Activated B cell treated with CpG ODN at 0.5 μM for 24 hours (primary cell): ENCODE data around the gene DNAH11. TPM values are rescaled to one million over a fixed set of nuclear protein-coding genes. Genes with fewer than 3 reads are reported as not detected.
"Not testable (repeated sequence)": the region's sequence is repeated elsewhere in the genome, so short reads cannot be mapped to it uniquely, and the experiment has no call there.

ENCODE experiments used
- ATAC-seq: fragments of 200-7000 bp; cut with Tn5 transposase; one replicate; pipeline ENCODE4 v1.10.0; 2021; ENCODE audit warnings: low read depth, mild to moderate bottlenecking, moderate library complexity
- CTCF ChIA-PET: fragments of 350-600 bp; sonication (Branson Sonifier 250); formaldehyde crosslinking; loops from one replicate; lab custom pipeline; 2021; ENCODE audit warnings: antibody characterized with exemption; lab: Charles Lee
- POLR2A ChIA-PET: fragments of 350-600 bp; sonication (Branson Sonifier 250); formaldehyde crosslinking; loops from one replicate; lab custom pipeline; 2021; ENCODE audit warnings: antibody characterized with exemption; lab: Charles Lee
- DNase-seq: peaks from one replicate; pipeline ENCODE4 v3.0.0; 2022
- H3K27ac Mint-ChIP-seq: one replicate; pipeline ENCODE4 v1.8.0; 2020; ENCODE audit warnings: mixed read lengths
- H3K27me3 Mint-ChIP-seq: one replicate; pipeline ENCODE4 v1.8.0; 2021; ENCODE audit warnings: mixed read lengths
- H3K36me3 Mint-ChIP-seq: one replicate; pipeline ENCODE4 v1.8.0; 2021; ENCODE audit warnings: low read depth, mixed read lengths
- H3K4me1 Mint-ChIP-seq: one replicate; pipeline ENCODE4 v1.8.0; 2021; ENCODE audit warnings: mixed read lengths
- H3K4me3 Mint-ChIP-seq: one replicate; pipeline ENCODE4 v1.8.0; 2020; ENCODE audit warnings: mild to moderate bottlenecking, mixed read lengths
- H3K9me3 Mint-ChIP-seq: one replicate; pipeline ENCODE4 v1.8.0; 2020; ENCODE audit warnings: mixed read lengths
- CTCF ChIP-seq: fragments of 200-600 bp; IDR thresholded peaks from one replicate; pipeline ENCODE4 v1.8.0; 2022; ENCODE audit warnings: antibody characterized with exemption, mild to moderate bottlenecking
- intact Hi-C: fragments of 100-400 bp; cut with micrococcal nuclease; formaldehyde crosslinking; loops from one replicate; pipeline ENCODE4 v1.15.1; 2024
- total RNA-seq: library from RNA; stranded (reverse); gene quantifications from 2 replicates; pipeline ENCODE4 v1.2.3, GENCODE V29; 2022

DNAH11 gene
- total RNA-seq, 1 donor from 2014 or later, result not detected

- H3K36me3 Mint-ChIP-seq, result no peaks in the 10 kb centered on the region
- H3K4me1 Mint-ChIP-seq, result peaks cover 7% of the 10 kb centered on the region
- no peak overlapping the region for H3K27ac Mint-ChIP-seq
- ATAC-seq (no peak), DNase-seq (no peak)
- ChIA-PET CTCF (no interaction called here), POLR2A (no interaction called here)
- peaks cover 5% of the 10 kb centered on the region for H3K9me3 Mint-ChIP-seq
- H3K4me3 Mint-ChIP-seq, result no peak overlapping the region
- intact Hi-C loops, result no loop called here
- H3K27me3 Mint-ChIP-seq, result peaks cover 4% of the 10 kb centered on the region
- TF ChIP-seq CTCF, result no peak
These were observed 132.4 kb downstream of the DNAH11 start for GRCh38 chr7:21675255-21675654.

DNA sequence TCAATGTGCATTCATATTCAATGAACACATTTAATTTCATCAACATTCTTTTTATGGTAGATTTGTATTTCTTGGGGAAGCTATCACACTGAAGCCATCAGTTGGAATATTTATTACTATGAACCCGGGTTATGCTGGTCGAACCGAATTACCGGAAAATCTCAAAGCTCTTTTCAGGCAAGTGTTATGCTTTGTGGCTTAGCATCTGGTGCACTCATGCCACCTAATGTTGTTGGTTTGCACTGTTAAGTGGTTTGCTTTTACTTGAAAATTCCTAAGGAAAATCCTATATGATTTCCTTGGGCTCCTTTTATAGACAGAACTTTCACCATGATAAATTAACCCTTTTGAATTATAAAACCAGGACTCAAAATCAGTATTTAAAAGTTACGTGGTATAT is 147.9 kb downstream of the DNAH11 start:
- H3K36me3 Mint-ChIP-seq, result no peaks in the 10 kb centered on the region
- ChIA-PET POLR2A (no interaction called here), CTCF (no interaction called here)
- H3K9me3 Mint-ChIP-seq, result no peaks in the 10 kb centered on the region
- ATAC-seq (no peak), DNase-seq (no peak)
- peaks cover 11% of the 10 kb centered on the region for H3K27me3 Mint-ChIP-seq
- no peak overlapping the region for H3K27ac Mint-ChIP-seq
- intact Hi-C loops, result no loop called here
- H3K4me3 Mint-ChIP-seq, result no peak overlapping the region
- TF ChIP-seq CTCF, result no peak
- no peaks in the 10 kb centered on the region for H3K4me1 Mint-ChIP-seq

DNA sequence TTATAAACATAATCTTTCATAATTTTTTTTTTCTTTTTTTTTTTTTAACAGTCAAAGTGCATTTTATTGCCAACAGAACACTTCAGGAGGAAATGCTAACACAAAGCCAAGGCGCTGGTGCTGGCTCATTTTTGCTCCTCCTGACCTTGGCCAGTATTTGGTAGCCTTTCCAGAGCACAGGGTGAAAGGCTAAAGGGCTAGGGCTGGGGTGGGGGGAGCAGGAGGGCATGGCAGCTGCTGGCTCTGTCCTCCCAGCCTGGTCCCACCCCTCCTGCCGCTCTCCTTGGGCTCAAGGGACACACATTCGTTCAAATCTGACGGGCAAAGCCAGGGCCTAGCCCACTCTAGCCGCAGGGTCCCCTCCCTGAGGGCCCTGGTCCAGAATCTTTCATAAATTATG is 148.3 kb downstream of the DNAH11 start:
- intact Hi-C loops, H3K36me3 Mint-ChIP-seq, POLR2A ChIA-PET, H3K27ac Mint-ChIP-seq, H3K4me3 Mint-ChIP-seq, ATAC-seq, H3K9me3 Mint-ChIP-seq, DNase-seq, H3K4me1 Mint-ChIP-seq, CTCF ChIA-PET: not testable (repeated sequence)
- H3K27me3 Mint-ChIP-seq, result peaks cover 11% of the 10 kb centered on the region

- ATAC-seq, CTCF ChIA-PET, POLR2A ChIA-PET, H3K36me3 Mint-ChIP-seq, H3K9me3 Mint-ChIP-seq, DNase-seq, H3K27ac Mint-ChIP-seq, H3K27me3 Mint-ChIP-seq, H3K4me3 Mint-ChIP-seq, H3K4me1 Mint-ChIP-seq, intact Hi-C loops: not testable (repeated sequence)
These were observed 157.7 kb downstream of the DNAH11 start for GRCh38 chr7:21700587-21700986.

DNA sequence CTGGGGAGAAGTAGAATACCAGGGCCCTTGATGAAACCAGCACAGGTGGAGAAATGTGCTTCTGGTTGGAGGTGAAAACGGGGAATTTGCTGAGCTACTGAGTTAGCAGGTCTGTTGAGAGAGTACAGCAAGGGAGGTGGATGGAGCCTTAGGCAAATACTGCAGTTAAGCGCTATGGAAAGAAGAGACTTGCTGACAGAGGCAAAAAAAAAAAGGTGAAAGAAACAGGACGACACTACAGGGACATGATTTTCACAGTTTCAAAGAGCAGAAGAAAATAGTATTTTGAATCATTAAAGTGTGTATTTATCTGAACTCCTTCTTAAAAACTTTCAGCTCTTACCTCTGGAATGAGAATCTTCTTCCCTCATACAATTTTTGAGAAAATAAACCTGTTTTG is 159.5 kb downstream of the DNAH11 start:
- POLR2A ChIA-PET, result no interaction called here
- TF ChIP-seq CTCF, result no peak
- H3K27ac Mint-ChIP-seq, result no peak overlapping the region
- no peak for ATAC-seq
- intact Hi-C loops, result no loop called here
- no peak overlapping the region for H3K4me3 Mint-ChIP-seq
- H3K36me3 Mint-ChIP-seq, result no peaks in the 10 kb centered on the region
- CTCF ChIA-PET, result no interaction called here
- H3K9me3 Mint-ChIP-seq, result no peaks in the 10 kb centered on the region
- no peaks in the 10 kb centered on the region for H3K4me1 Mint-ChIP-seq
- no peak for DNase-seq
- H3K27me3 Mint-ChIP-seq, result peaks cover 7% of the 10 kb centered on the region

GRCh38 chr7:21704359-21704758 is 161.5 kb downstream of the DNAH11 start:
- peaks cover 6% of the 10 kb centered on the region for H3K27me3 Mint-ChIP-seq
- H3K36me3 Mint-ChIP-seq, result no peaks in the 10 kb centered on the region
- intact Hi-C loops, result no loop called here
- ChIA-PET POLR2A (no interaction called here), CTCF (no interaction called here)
- TF ChIP-seq CTCF, result no peak
- no peaks in the 10 kb centered on the region for H3K9me3 Mint-ChIP-seq
- ATAC-seq (no peak), DNase-seq (no peak)
- no peak overlapping the region for H3K4me3 Mint-ChIP-seq
- no peaks in the 10 kb centered on the region for H3K4me1 Mint-ChIP-seq
- H3K27ac Mint-ChIP-seq, result no peak overlapping the region
